GM15510 (cell line): ENCODE results near the gene CDK4.

ENCODE experiments used
- POLR2A ChIP-seq: IDR thresholded peaks from 3 replicates; pipeline ENCODE4 v1.6.1; 2011; ENCODE audit warnings: borderline replicate concordance; ENCODE audit not compliant: insufficient read length; ENCODE audit errors: extremely low read depth

Gene CDK4

GRCh38 chr12:57738661-57739237, 13.4 kb downstream of the CDK4 start, which contains the start of gene AGAP2:
Gene AGAP2 (minus strand): TSS chr12:57738742. CDS start chr12:57738246, 496 bp downstream.
- TF ChIP-seq POLR2A: no peak

- TF ChIP-seq POLR2A: no peak
Measured at GRCh38 chr12:57737467-57738460, 14.3 kb downstream of the CDK4 start.

GRCh38 chr12:57736741-57737466, 15.2 kb downstream of the CDK4 start:
- TF ChIP-seq POLR2A: no peak

- TF ChIP-seq POLR2A: no peak
Measured at GRCh38 chr12:57735952-57736740, 16.0 kb downstream of the CDK4 start.

GRCh38 chr12:57735198-57735855, 16.8 kb downstream of the CDK4 start:
- no peak for TF ChIP-seq POLR2A

GRCh38 chr12:57734591-57734990, 17.5 kb downstream of the CDK4 start:
- TF ChIP-seq POLR2A: no peak

- no peak for TF ChIP-seq POLR2A
Measured at GRCh38 chr12:57733928-57734327, 18.2 kb downstream of the CDK4 start.

- TF ChIP-seq POLR2A: no peak
Measured at GRCh38 chr12:57732726-57733593, 19.1 kb downstream of the CDK4 start.

- no peak for TF ChIP-seq POLR2A
Measured at GRCh38 chr12:57732270-57732669, 19.8 kb downstream of the CDK4 start.

GRCh38 chr12:57731411-57732080, 20.6 kb downstream of the CDK4 start:
- no peak for TF ChIP-seq POLR2A

- TF ChIP-seq POLR2A: no peak
Measured at GRCh38 chr12:57730336-57731067, 21.6 kb downstream of the CDK4 start.
